NB4 (cell line): ENCODE measurements around the gene MKRN2OS.

Source experiments
- CTCF ChIP-seq: IDR thresholded peaks from one replicate; pipeline ENCODE4 v1.5.1; 2012; ENCODE audit warnings: low read depth, low read length
- MAX ChIP-seq: IDR thresholded peaks from 2 replicates; pipeline ENCODE4 v1.6.1; 2011; ENCODE audit warnings: low read depth, low read length
- POLR2A ChIP-seq: IDR thresholded peaks from 2 replicates; pipeline ENCODE4 v1.6.1; 2011; ENCODE audit warnings: mild to moderate bottlenecking; ENCODE audit not compliant: insufficient read length; ENCODE audit errors: extremely low read depth

GRCh38 chr3:12556690-12557472 lies 11.6 kb upstream of the MKRN2OS start, which contains the start of gene MKRN2:
- TF ChIP-seq CTCF: no peak
- TF ChIP-seq MAX: peak; percentile 67
- peak; percentile 99 for TF ChIP-seq POLR2A
